Activated naive CD4-positive, alpha-beta T cell treated with anti-CD3 and anti-CD28 coated beads for 36 hours (primary cell): ENCODE measurements around the gene SLC25A28. TPM values are rescaled to one million over a fixed set of nuclear protein-coding genes. Genes with fewer than 3 reads are reported as not detected.

ENCODE experiments used
- CTCF ChIA-PET: fragments of 350-600 bp; sonication (Branson Sonifier 250); formaldehyde crosslinking; loops from one replicate; lab custom pipeline; 2021; ENCODE audit warnings: antibody characterized with exemption; lab: Charles Lee
- DNase-seq: peaks from one replicate; pipeline ENCODE4 v3.0.0-alpha.2; 2020
- H3K27ac Mint-ChIP-seq: one replicate; pipeline ENCODE4 v1.8.0; 2021; ENCODE audit warnings: mild to moderate bottlenecking, mixed read lengths
- H3K27me3 Mint-ChIP-seq: one replicate; pipeline ENCODE4 v1.8.0; 2021; ENCODE audit warnings: low read depth, mixed read lengths
- H3K36me3 Mint-ChIP-seq: one replicate; pipeline ENCODE4 v1.8.0; 2021; ENCODE audit warnings: low read depth, mixed read lengths
- H3K4me1 Mint-ChIP-seq: one replicate; pipeline ENCODE4 v1.8.0; 2021; ENCODE audit warnings: low read depth, mixed read lengths
- H3K4me3 Mint-ChIP-seq: one replicate; pipeline ENCODE4 v1.8.0; 2021; ENCODE audit warnings: mild to moderate bottlenecking, moderate library complexity, mixed read lengths
- H3K9me3 Mint-ChIP-seq: one replicate; pipeline ENCODE4 v1.8.0; 2021; ENCODE audit warnings: mixed read lengths
- intact Hi-C: fragments of 100-400 bp; cut with micrococcal nuclease; formaldehyde crosslinking; loops from one replicate; pipeline ENCODE4 v1.15.1; 2023
- total RNA-seq, 2 experiments: library from RNA; stranded (reverse); gene quantifications; one replicate each; pipeline ENCODE4 v1.2.3, GENCODE V29; 2021

SLC25A28 gene
- total RNA-seq, result 10 to 100 TPM; 66.3 to 72.8 TPM

- Mint-ChIP-seq H3K27ac (peak within 1 kb of the TSS; percentile 94), H3K27me3 (no peaks in the 10 kb centered on the region), H3K9me3 (no peaks in the 10 kb centered on the region), H3K4me1 (peaks cover 48% of the 10 kb centered on the region), H3K36me3 (peaks cover 18% of the 10 kb centered on the region), H3K4me3 (peak within 1 kb of the TSS; percentile 88)
- CTCF ChIA-PET, result interaction anchor here (0.6 to 1.8 kb wide), 5 partner anchors 88 to 180 kb away, joined by 3 to 4 read pairs (median 3); partner anchors contain the start of genes COX15 and CUTC
- peak; percentile 96 for DNase-seq
- intact Hi-C loops, result loop anchor here (1.0 to 10.0 kb wide), 12 partner anchors 39 to 1978 kb away; partner anchors contain the start of genes COX15, CUTC, DNMBP and ENTPD7
These were observed at the start of gene SLC25A28 for GRCh38 chr10:99619851-99620710. Gene SLC25A28, minus strand, starts transcription at chr10:99620439. Its CDS starts 104 bp downstream, at chr10:99620335.

GRCh38 chr10:99667108-99667751, 47.0 kb upstream of the SLC25A28 start:
- no peaks in the 10 kb centered on the region for H3K4me1 Mint-ChIP-seq
- no peak overlapping the region for H3K27ac Mint-ChIP-seq
- H3K4me3 Mint-ChIP-seq, result no peak overlapping the region
- DNase-seq, result no peak
- peaks cover 4% of the 10 kb centered on the region for H3K36me3 Mint-ChIP-seq
- H3K9me3 Mint-ChIP-seq, result no peaks in the 10 kb centered on the region
- CTCF ChIA-PET, result interaction anchor here (0.6 to 0.9 kb wide), 2 partner anchors 12 to 54 kb away, joined by 3 read pairs; no protein-coding TSS in a partner anchor
- H3K27me3 Mint-ChIP-seq, result no peaks in the 10 kb centered on the region
- intact Hi-C loops, result no loop called here

- DNase-seq, result no peak
- intact Hi-C loops, result no loop called here
- CTCF ChIA-PET, result no interaction called here
- Mint-ChIP-seq H3K27me3 (no peaks in the 10 kb centered on the region), H3K36me3 (peaks cover 4% of the 10 kb centered on the region), H3K4me1 (peaks cover 6% of the 10 kb centered on the region), H3K4me3 (no peak overlapping the region), H3K27ac (no peak overlapping the region), H3K9me3 (no peaks in the 10 kb centered on the region)
These were observed 45.1 kb upstream of the SLC25A28 start for GRCh38 chr10:99665304-99665703.

GRCh38 chr10:99661377-99661763, 41.1 kb upstream of the SLC25A28 start:
- Mint-ChIP-seq H3K9me3 (no peaks in the 10 kb centered on the region), H3K27ac (no peak overlapping the region), H3K4me1 (peaks cover 21% of the 10 kb centered on the region), H3K27me3 (peaks cover 5% of the 10 kb centered on the region), H3K36me3 (peaks cover 3% of the 10 kb centered on the region), H3K4me3 (no peak overlapping the region)
- intact Hi-C loops, result no loop called here
- CTCF ChIA-PET, result no interaction called here
- no peak for DNase-seq

GRCh38 chr10:99660662-99661376, 40.6 kb upstream of the SLC25A28 start:
- Mint-ChIP-seq H3K9me3 (no peaks in the 10 kb centered on the region), H3K27ac (no peak overlapping the region), H3K4me1 (peaks cover 21% of the 10 kb centered on the region), H3K27me3 (peaks cover 10% of the 10 kb centered on the region), H3K36me3 (peaks cover 3% of the 10 kb centered on the region), H3K4me3 (no peak overlapping the region)
- DNase-seq, result no peak
- CTCF ChIA-PET, result no interaction called here
- intact Hi-C loops, result no loop called here

- H3K27ac Mint-ChIP-seq, result no peak overlapping the region
- H3K36me3 Mint-ChIP-seq, result peaks cover 3% of the 10 kb centered on the region
- CTCF ChIA-PET, result interaction anchor here (0.6 to 2.4 kb wide), 7 partner anchors 11 to 1018 kb away, joined by 3 to 9 read pairs (median 4); no protein-coding TSS in a partner anchor
- peak overlapping the region; percentile 95 for H3K4me3 Mint-ChIP-seq
- H3K9me3 Mint-ChIP-seq, result no peaks in the 10 kb centered on the region
- DNase-seq, result no peak
- peaks cover 21% of the 10 kb centered on the region for H3K4me1 Mint-ChIP-seq
- peaks cover 10% of the 10 kb centered on the region for H3K27me3 Mint-ChIP-seq
- intact Hi-C loops, result loop anchor here (1.0 kb wide), 4 partner anchors 40 to 569 kb away; partner anchors contain the start of genes CHUK, COX15, CUTC and GOT1
These were observed 39.7 kb upstream of the SLC25A28 start for GRCh38 chr10:99659868-99660366.

- Mint-ChIP-seq H3K36me3 (peaks cover 3% of the 10 kb centered on the region), H3K4me1 (peaks cover 21% of the 10 kb centered on the region), H3K9me3 (no peaks in the 10 kb centered on the region), H3K4me3 (peak within 1 kb of the TSS; percentile 95), H3K27ac (peak within 1 kb of the TSS; percentile 83), H3K27me3 (peaks cover 13% of the 10 kb centered on the region)
- CTCF ChIA-PET, result interaction anchor here (0.9 to 2.4 kb wide), 6 partner anchors 12 to 102 kb away, joined by 3 to 9 read pairs (median 4); no protein-coding TSS in a partner anchor
- intact Hi-C loops, result loop anchor here (1.0 kb wide), 4 partner anchors 39 to 570 kb away; partner anchors contain the start of genes CHUK, COX15, CUTC and GOT1
- peak; percentile 94 for DNase-seq
These were observed 39.0 kb upstream of the SLC25A28 start, which contains the start of gene ENTPD7 for GRCh38 chr10:99659031-99659867. Gene ENTPD7, plus strand, starts transcription at chr10:99659509. Its CDS starts 448 bp downstream, at chr10:99659957.

GRCh38 chr10:99658622-99659030, 38.4 kb upstream of the SLC25A28 start:
- Mint-ChIP-seq H3K4me3 (peak overlapping the region; percentile 95), H3K9me3 (no peaks in the 10 kb centered on the region), H3K27ac (peak overlapping the region; percentile 83), H3K27me3 (peaks cover 13% of the 10 kb centered on the region), H3K4me1 (peaks cover 21% of the 10 kb centered on the region), H3K36me3 (peaks cover under 1% of the 10 kb centered on the region)
- DNase-seq, result peak; percentile 78
- CTCF ChIA-PET, result interaction anchor here (0.9 to 2.4 kb wide), 5 partner anchors 37 to 101 kb away, joined by 3 to 9 read pairs (median 4); no protein-coding TSS in a partner anchor
- intact Hi-C loops, result loop anchor here (1.0 kb wide), 4 partner anchors 38 to 571 kb away; partner anchors contain the start of genes CHUK, COX15, CUTC and GOT1

GRCh38 chr10:99656199-99657064, 36.2 kb upstream of the SLC25A28 start:
- Mint-ChIP-seq H3K27ac (no peak overlapping the region), H3K9me3 (no peaks in the 10 kb centered on the region), H3K4me1 (peaks cover 21% of the 10 kb centered on the region), H3K4me3 (no peak overlapping the region), H3K36me3 (peaks cover 2% of the 10 kb centered on the region), H3K27me3 (peaks cover 17% of the 10 kb centered on the region)
- intact Hi-C loops, result no loop called here
- CTCF ChIA-PET, result interaction anchor here (0.5 kb wide), 1 partner anchor 12 kb away, joined by 3 read pairs; no protein-coding TSS in a partner anchor
- no peak for DNase-seq
